Measurements from ENCODE around the gene PLCH2.

DNA sequence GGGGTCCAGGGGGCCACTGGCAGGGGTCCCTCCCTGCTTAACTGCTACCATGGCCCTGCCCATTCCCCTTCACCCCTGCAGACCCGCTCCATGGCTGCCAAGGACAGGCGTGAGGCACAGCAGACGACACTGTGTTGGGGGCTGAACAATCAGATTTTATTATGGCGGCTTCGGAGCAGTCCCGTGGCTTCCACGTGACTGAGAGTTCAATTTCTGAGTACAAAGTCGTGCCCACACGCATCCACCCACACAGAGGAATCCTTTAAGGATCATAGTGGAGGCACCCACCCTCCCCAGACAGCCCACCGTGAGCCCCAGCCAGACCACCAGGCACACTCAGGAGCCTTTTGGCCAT, 52.5 kb downstream of the PLCH2 start:
- TF ChIP-seq, protein P1, sequence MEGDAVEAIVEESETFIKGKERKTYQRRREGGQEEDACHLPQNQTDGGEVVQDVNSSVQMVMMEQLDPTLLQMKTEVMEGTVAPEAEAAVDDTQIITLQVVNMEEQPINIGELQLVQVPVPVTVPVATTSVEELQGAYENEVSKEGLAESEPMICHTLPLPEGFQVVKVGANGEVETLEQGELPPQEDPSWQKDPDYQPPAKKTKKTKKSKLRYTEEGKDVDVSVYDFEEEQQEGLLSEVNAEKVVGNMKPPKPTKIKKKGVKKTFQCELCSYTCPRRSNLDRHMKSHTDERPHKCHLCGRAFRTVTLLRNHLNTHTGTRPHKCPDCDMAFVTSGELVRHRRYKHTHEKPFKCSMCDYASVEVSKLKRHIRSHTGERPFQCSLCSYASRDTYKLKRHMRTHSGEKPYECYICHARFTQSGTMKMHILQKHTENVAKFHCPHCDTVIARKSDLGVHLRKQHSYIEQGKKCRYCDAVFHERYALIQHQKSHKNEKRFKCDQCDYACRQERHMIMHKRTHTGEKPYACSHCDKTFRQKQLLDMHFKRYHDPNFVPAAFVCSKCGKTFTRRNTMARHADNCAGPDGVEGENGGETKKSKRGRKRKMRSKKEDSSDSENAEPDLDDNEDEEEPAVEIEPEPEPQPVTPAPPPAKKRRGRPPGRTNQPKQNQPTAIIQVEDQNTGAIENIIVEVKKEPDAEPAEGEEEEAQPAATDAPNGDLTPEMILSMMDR (IDR thresholded peaks at IDR 0.05), result no peak
- TF ChIP-seq POLR2A (IDR thresholded peaks at IDR 0.05), result no peak

Data from right lobe of liver (tissue), 4 donors.